Ectodermal cell (in vitro differentiated cells): ENCODE measurements around the gene HOXD4.

Experiments used
- H3K27ac ChIP-seq: 2 replicates; pipeline ENCODE4 v1.7.0; 2013; ENCODE audit warnings: mild to moderate bottlenecking, low read depth, low read length; ENCODE audit not compliant: insufficient read depth, poor library complexity, severe bottlenecking
- H3K27me3 ChIP-seq: 2 replicates; pipeline ENCODE4 v1.7.0; 2013; ENCODE audit warnings: mild to moderate bottlenecking, low read length; ENCODE audit not compliant: insufficient read depth, control insufficient read depth, poor library complexity, severe bottlenecking
- H3K36me3 ChIP-seq: one replicate; pipeline ENCODE4 v1.7.0; 2013; ENCODE audit warnings: low read length; ENCODE audit not compliant: control insufficient read depth, insufficient read depth
- H3K4me1 ChIP-seq: one replicate; pipeline ENCODE4 v1.7.0; 2013; ENCODE audit warnings: low read length; ENCODE audit not compliant: control insufficient read depth, insufficient read depth
- H3K4me3 ChIP-seq: 2 replicates; pipeline ENCODE4 v1.7.0; 2013; ENCODE audit warnings: low read depth, low read length, control low read depth; ENCODE audit not compliant: insufficient read depth
- H3K9me3 ChIP-seq: 2 replicates; pipeline ENCODE4 v1.7.0; 2013; ENCODE audit warnings: mild to moderate bottlenecking, low read length, moderate library complexity; ENCODE audit not compliant: control insufficient read depth
- WGBS, 2 experiments: methylation state at CpG; one replicate each; pipeline ENCODE4 v1.1.7; 2013; ENCODE audit warnings: missing lambda C conversion rate in 2 of 2; 5-methylcytosine and 5-hydroxymethylcytosine counted together

The HOXD4 gene

DNA sequence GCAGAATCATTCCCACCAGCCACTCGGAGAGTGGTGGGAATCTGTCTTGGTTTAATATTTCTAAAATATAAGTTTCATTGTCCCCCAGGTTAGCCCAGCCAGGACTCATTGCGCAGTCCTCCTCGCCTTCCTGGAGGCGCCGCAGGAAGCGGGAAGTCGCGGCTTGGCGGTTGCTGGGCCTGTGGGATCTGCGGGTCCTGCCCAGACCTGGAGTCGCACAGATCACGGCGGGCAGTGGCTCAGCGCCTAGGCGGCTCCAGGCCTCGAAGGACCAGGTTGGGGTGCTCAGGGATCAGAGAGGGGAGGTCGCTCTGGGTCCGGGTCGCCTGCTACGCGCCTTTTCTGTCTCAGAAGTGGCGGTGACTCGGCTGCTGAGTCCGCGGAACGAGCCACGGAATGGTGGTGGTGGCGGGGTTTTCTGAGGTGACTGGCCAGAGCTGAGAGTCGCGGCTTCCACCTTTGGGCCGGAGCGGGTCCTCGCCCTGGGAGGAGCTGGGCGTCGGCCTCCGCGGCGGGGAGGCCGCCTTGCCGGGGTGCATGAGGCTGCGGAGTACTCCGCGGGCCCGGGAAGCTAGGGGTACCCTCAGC, 8.4 kb downstream of the HOXD4 start:
- Histone ChIP-seq H3K27me3 (peaks cover 100% of the 10 kb centered on the region), H3K4me3 (no peak overlapping the region), H3K4me1 (no peaks in the 10 kb centered on the region), H3K36me3 (no peaks in the 10 kb centered on the region), H3K27ac (no peak overlapping the region), H3K9me3 (no peaks in the 10 kb centered on the region)
- WGBS, 2 experiments: 2 to 3% methylated on average over 43 of the region's 44 CpGs

DNA sequence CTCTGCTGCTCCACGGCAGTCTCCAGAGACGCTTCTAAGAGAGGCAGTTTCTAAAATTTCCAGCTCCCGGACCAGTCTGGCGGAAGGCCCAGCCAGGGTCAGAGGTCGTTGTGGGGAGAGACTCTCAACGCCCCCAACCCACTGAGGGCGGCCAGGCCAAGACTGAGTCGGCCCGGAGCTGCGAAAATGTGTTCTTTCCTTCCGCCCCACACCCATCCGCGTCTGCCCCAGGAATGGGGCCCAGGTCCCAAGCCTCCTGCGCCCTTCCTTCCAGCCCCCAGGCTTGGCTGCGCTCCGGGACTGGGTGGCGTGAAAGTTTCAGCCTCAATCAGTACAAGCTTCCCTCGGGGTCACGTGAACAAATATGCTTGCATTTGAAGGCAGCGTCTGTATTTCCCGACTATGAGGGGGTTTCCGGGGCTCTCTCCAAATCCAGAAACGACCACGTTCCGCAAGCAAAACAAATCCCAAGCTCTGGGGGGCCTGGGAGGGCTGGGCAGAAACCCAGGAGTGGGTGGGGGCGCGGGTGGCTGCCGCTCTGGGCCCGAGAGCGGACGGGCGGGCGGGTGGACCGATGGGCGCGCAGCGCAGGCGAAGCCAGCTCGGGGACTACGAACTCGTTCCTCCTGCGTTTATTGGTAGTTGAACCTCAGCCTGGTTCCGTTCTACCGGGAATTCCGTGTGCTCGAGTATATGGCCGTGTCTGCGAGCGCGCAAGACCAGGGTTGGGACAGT, 9.1 kb downstream of the HOXD4 start:
- Histone ChIP-seq H3K4me3 (no peak overlapping the region), H3K27ac (no peak overlapping the region)
- WGBS, 2 experiments: 4% methylated on average over 50 of the region's 50 CpGs

DNA sequence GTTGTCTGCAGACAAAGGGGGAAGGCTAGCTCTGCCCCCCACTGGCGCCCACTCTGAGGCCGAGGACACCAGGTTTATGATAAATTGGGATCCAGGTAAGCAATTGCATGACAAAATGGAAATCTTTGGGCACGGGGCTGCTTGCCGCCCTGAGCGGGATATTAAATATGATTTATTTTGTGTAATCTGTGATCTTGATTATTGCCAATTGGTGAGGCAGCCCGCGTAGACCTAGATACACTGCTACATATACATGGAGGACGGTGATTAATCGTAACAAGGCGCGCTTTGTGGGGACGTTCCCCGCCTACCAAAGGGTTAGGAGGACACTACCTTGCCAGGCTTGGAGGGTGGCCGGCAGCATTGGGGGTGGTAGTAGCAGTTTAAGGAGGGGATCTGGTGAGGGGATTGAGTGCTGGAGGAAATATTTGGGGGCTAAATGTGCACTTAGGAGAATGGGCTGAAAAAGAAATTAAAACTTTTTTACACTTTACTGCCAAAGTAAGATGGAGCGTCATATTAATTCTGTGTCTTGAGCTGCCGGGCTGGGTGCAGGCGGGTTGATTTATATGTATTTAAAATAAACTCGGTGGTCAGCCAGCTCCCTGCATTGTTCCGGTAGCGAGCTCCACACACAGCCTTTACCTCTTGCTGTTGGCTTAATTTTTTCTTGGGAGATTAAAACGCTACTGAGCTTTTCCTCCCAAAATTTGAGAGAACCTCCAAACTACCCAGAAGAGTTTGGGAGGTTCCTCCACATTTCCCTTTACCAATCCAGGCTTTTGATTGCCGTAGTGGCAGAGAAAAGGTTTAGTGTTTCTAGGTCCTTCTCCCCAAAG, 9.9 kb downstream of the HOXD4 start:
- no peak overlapping the region for H3K27ac ChIP-seq
- no peaks in the 10 kb centered on the region for H3K9me3 ChIP-seq
- H3K36me3 ChIP-seq: no peaks in the 10 kb centered on the region
- H3K27me3 ChIP-seq: peaks cover 100% of the 10 kb centered on the region
- WGBS, 2 experiments: 10 to 15% methylated on average over 22 of the region's 22 CpGs
- no peak overlapping the region for H3K4me3 ChIP-seq
- H3K4me1 ChIP-seq: no peaks in the 10 kb centered on the region

More for the DNA sequence above, 9.1 kb downstream of the HOXD4 start:
- peaks cover 100% of the 10 kb centered on the region for H3K27me3 ChIP-seq
- H3K4me1 ChIP-seq: no peaks in the 10 kb centered on the region
- no peaks in the 10 kb centered on the region for H3K9me3 ChIP-seq
- no peaks in the 10 kb centered on the region for H3K36me3 ChIP-seq

DNA sequence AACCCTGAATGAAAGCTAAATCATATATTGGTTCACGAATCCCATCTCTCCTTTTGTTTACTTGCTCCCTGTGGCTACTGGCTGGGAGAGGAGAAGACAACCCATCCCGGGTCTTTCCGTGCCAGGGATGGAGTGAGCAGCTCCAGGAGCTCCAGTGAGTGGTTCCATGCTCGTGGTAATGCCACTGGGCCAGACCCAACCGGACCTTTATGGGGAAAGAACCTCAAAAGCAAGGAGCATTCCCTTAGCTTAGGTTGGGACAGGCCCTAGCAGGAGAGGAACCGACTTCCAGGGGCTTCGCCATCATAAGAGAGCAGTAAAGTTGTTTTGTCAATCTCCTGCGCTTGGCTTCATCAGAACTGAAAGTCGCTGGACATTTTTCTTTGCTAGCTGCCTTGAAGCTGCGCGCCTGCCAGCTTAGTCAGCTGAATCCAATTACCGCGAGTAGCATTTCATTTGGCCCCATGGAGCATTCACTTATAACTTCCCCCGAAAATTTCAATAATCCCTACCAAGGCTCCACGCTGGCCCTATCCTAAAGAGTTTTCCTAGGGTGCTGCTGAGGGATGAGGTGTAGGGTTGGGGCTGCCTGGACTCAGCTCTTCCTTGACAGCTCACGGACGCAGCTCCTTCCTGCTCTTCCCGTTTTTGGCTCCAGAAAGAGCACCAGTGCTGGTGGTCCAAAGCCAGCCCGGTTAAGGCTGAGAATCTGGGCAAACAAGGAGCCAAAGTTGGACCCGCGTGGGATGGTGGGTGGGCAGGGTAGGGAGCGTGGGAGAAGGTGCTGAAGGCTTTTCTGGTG, 10.7 kb downstream of the HOXD4 start:
- H3K36me3 ChIP-seq: no peaks in the 10 kb centered on the region
- WGBS, 2 experiments: 8 to 9% methylated on average over 21 to 22 of the region's 22 CpGs
- H3K27me3 ChIP-seq: peaks cover 100% of the 10 kb centered on the region
- H3K27ac ChIP-seq: no peak overlapping the region
- no peaks in the 10 kb centered on the region for H3K4me1 ChIP-seq
- no peak overlapping the region for H3K4me3 ChIP-seq
- H3K9me3 ChIP-seq: no peaks in the 10 kb centered on the region

DNA sequence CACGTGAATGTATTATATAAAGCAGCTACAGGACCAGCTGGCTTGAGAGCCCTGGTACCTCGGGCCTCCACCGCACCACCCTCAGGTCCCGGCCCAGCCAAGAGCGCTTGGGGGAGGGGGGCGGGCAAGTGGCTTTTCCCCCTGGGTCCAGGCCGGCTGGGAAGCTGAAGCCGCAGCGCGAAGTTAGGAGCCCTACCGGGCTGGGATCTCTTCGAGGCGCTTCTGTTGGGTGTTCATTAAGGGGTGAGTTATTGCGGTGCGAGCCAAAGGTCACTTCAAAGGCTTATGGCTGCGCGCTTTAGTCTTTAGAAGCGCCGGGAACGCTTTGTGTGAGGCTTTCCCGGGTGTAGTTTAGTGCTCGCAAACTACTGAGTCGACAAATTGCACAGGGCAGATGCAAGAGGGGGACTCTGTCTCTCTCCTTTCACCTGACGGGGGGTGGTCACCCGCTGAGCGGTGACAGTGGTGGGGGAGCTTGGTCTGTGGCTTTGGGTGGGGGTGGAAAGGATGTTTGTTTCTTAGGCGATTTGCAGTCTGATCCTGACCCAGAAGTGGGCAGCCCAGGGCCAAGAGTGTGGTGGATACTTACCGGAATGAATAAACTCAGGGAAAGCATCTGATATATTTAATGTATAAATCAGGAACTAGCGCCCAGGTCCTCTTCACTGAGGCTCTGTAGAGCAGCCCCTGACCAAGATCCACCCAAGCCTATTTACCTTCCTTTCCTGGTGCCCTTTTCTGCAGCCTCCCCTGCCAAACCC, 11.7 kb downstream of the HOXD4 start:
- Histone ChIP-seq H3K27me3 (peaks cover 100% of the 10 kb centered on the region), H3K4me1 (no peaks in the 10 kb centered on the region), H3K9me3 (no peaks in the 10 kb centered on the region), H3K27ac (no peak overlapping the region), H3K36me3 (no peaks in the 10 kb centered on the region), H3K4me3 (no peak overlapping the region)
- 2 to 4% methylated on average over 29 of the region's 29 CpGs for WGBS, 2 experiments

DNA sequence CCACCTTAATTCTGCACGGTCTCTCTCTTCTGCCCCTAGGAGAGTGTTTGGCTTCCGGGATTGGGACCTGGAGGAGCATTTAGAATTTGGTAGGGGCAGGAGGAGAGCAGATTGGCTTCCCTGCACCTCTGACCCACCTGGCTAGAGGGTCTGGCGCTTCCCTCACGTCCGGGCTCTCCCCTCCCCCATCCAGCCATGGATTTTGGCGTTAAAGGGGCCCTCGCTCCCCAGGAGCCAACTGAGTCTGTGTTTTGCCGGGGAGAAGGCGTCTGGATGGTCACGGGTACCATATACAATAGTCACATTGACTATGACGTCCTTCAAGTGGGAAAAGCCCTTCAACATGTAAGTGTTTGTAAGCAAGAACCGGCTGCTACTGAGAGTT, 12.3 kb downstream of the HOXD4 start:
- 1 to 3% methylated on average over 12 of the region's 12 CpGs for WGBS, 2 experiments

DNA sequence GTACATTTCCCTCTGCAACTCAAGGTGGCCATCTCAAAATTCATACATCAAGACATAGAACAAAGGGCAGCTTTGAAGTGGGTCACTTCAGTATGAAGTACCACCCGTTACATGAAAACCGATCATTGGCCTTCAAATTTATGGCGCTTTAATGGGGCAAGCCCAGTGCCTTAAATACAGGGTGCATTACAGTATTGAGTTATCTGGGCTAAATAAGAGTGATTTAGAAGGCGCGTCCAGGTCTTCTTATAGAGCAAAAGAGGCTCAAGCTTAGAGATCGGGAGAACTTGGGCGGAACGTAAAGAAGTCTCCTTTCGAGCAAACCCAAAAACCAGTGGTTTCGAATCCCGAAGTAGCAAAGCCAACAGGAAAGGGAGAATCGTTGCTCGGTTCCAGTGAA, 12.9 kb downstream of the HOXD4 start:
- H3K9me3 ChIP-seq: no peaks in the 10 kb centered on the region
- H3K4me3 ChIP-seq: no peak overlapping the region
- no peak overlapping the region for H3K27ac ChIP-seq
- H3K27me3 ChIP-seq: peaks cover 100% of the 10 kb centered on the region
- 16 to 18% methylated on average over 13 of the region's 13 CpGs for WGBS, 2 experiments
- H3K4me1 ChIP-seq: no peaks in the 10 kb centered on the region
- no peaks in the 10 kb centered on the region for H3K36me3 ChIP-seq

More for the DNA sequence above, 12.3 kb downstream of the HOXD4 start:
- Histone ChIP-seq H3K4me1 (no peaks in the 10 kb centered on the region), H3K27me3 (peaks cover 100% of the 10 kb centered on the region), H3K9me3 (no peaks in the 10 kb centered on the region), H3K4me3 (no peak overlapping the region), H3K27ac (no peak overlapping the region), H3K36me3 (no peaks in the 10 kb centered on the region)

DNA sequence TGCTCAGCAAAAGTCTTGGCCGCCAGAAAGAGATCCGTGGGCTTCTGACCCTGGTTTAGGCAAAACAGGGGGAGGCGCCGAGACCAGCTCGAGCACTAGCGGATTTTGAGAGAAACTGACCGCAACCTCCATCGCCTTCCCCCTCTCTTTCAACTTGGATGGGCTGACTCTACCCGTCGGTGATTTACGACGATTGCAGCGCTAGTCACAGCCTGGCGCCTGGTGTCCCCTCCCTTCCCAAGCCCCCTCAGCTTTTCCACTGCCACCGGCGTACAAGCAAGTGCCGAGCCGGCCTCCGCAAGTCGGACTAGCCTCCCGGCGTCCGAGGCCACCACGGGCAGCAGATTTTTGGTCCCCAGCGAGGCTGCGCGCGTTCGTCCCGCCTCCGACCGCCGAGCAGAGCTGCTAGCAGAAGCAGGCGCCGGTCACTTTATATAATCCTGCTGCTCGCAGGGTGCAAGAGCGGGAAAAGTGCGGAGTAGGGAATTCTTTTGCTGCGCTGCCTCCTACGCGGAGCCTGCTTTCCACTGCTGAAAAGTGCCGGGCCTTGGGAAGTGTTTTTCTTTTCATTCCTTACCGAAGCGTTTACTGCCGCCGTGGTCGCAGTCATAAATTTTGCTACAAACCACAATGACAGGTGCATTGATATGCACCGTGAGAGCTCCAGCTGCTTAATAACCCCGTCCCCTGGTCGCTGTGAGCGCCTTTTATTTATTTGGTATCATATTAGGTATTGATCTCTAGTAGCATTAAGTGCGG, 13.4 kb downstream of the HOXD4 start:
- 1 to 2% methylated on average over 52 of the region's 52 CpGs for WGBS, 2 experiments
- H3K27ac ChIP-seq: no peak overlapping the region
- H3K4me1 ChIP-seq: no peaks in the 10 kb centered on the region
- no peaks in the 10 kb centered on the region for H3K36me3 ChIP-seq
- H3K27me3 ChIP-seq: peaks cover 100% of the 10 kb centered on the region
- H3K4me3 ChIP-seq: no peak overlapping the region
- H3K9me3 ChIP-seq: no peaks in the 10 kb centered on the region
